ENCODE measurements around the gene CIAO1.
A peak's percentile ranks its signal among the peaks of the same experiment; 100 is the strongest.

Gene CIAO1

GRCh38 chr2:96315400-96316071 is 49.5 kb downstream of the CIAO1 start:
- Mint-ChIP-seq H3K27me3 (ENCODE audit: low read depth) (no peaks in the 10 kb centered on the region), H3K27ac (peak overlapping the region; percentile 90), H3K4me3 (peak overlapping the region; percentile 80), H3K9me3 (no peaks in the 10 kb centered on the region), H3K4me1 (ENCODE audit: low read depth) (peaks cover 42% of the 10 kb centered on the region), H3K36me3 (ENCODE audit: low read depth) (peaks cover 33% of the 10 kb centered on the region)
- DNase-seq (ENCODE audit: low spot score): no peak

DNA sequence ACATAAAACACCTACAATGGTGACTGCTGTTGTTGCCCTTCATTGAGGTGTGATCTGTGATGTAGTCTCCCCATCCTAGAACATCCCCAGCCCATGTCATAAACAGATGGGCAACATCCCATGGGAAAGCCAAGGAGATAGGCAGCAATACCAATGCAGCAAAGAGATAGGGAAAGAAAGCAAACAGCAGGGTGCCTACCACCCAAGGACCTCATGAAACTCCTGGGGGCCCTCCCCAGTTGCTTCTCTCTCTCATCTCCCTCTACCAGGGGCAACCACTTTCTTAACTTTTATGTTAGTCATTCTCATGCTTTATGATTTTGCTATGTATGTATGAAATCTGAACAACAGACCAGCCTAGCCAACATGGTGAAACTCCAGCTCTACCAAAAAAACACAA is 51.0 kb downstream of the CIAO1 start:
- DNase-seq (ENCODE audit: low spot score): no peak
- Mint-ChIP-seq H3K4me1 (ENCODE audit: low read depth) (peaks cover 45% of the 10 kb centered on the region), H3K9me3 (no peaks in the 10 kb centered on the region), H3K36me3 (ENCODE audit: low read depth) (peaks cover 31% of the 10 kb centered on the region), H3K4me3 (peak overlapping the region; percentile 4), H3K27me3 (ENCODE audit: low read depth) (no peaks in the 10 kb centered on the region), H3K27ac (peak overlapping the region; percentile 79)

- Mint-ChIP-seq H3K4me3 (peak overlapping the region; percentile 66), H3K36me3 (ENCODE audit: low read depth) (peaks cover 26% of the 10 kb centered on the region), H3K27ac (peak overlapping the region; percentile 79), H3K4me1 (ENCODE audit: low read depth) (peaks cover 41% of the 10 kb centered on the region), H3K9me3 (no peaks in the 10 kb centered on the region), H3K27me3 (ENCODE audit: low read depth) (no peaks in the 10 kb centered on the region)
- DNase-seq (ENCODE audit: low spot score): no peak
These were observed 51.6 kb downstream of the CIAO1 start for GRCh38 chr2:96317584-96317997.

- Mint-ChIP-seq H3K9me3 (no peaks in the 10 kb centered on the region), H3K4me1 (ENCODE audit: low read depth) (peaks cover 47% of the 10 kb centered on the region), H3K4me3 (peak overlapping the region; percentile 88), H3K27ac (peak overlapping the region; percentile 80), H3K36me3 (ENCODE audit: low read depth) (peaks cover 24% of the 10 kb centered on the region), H3K27me3 (ENCODE audit: low read depth) (no peaks in the 10 kb centered on the region)
- DNase-seq (ENCODE audit: low spot score): no peak
These were observed 52.7 kb downstream of the CIAO1 start for GRCh38 chr2:96318723-96319122.

- Mint-ChIP-seq H3K4me3 (peak overlapping the region; percentile 88), H3K36me3 (ENCODE audit: low read depth) (peaks cover 24% of the 10 kb centered on the region), H3K4me1 (ENCODE audit: low read depth) (peaks cover 50% of the 10 kb centered on the region), H3K27ac (peak overlapping the region; percentile 80), H3K9me3 (no peaks in the 10 kb centered on the region), H3K27me3 (ENCODE audit: low read depth) (no peaks in the 10 kb centered on the region)
- DNase-seq (ENCODE audit: low spot score): no peak
These were observed 53.4 kb downstream of the CIAO1 start for GRCh38 chr2:96319396-96319795.

GRCh38 chr2:96320326-96320725 is 54.3 kb downstream of the CIAO1 start:
- peak overlapping the region; percentile 88 for H3K4me3 Mint-ChIP-seq
- peaks cover 51% of the 10 kb centered on the region for H3K4me1 Mint-ChIP-seq (ENCODE audit: low read depth)
- H3K9me3 Mint-ChIP-seq: no peaks in the 10 kb centered on the region
- H3K27me3 Mint-ChIP-seq (ENCODE audit: low read depth): no peaks in the 10 kb centered on the region
- H3K36me3 Mint-ChIP-seq (ENCODE audit: low read depth): peaks cover 19% of the 10 kb centered on the region
- DNase-seq (ENCODE audit: low spot score): no peak
- H3K27ac Mint-ChIP-seq: peak overlapping the region; percentile 96

DNA sequence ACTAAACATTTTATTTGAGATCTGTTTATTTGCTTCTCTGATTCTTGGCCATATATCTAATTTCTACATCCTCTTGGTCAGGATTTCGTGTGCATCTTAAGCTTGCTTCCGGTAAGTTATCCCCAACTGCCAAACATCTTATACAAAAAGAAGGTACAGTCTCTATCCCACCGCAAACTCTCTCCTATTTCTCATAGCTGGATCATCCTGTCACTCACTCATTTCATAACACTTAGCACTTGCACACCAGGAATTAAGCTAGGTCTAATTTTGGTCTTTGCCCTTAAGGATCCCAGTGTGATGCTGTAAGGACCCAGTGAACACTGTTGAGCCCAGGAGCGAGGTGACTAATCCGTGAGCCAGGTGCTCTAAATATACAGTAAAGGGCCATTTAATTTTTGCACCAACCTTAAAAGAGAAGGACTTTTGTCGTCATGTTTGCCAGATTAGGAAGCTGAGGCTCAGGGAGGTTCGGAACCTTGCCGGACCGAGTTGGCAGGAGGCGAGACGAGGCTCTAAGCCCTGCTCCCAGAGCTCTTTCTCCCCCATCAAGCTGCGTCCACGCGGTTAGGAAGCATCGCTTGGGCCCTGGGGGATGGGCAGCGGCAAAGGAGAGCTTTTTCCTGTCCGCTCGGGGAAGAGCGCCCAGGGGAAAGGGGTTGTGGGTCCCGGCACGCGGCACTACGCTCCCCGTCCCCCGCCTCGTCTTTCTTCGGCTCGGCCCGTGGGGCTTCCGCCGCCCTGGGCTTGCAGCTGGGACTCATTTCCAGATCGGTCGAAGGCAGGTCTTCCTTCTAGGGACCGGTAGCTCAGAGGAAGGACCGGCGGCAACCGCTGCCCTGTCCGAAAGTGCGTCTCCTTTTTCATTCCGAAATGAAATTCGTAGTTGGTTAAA is 55.0 kb downstream of the CIAO1 start:
- H3K36me3 Mint-ChIP-seq (ENCODE audit: low read depth): peaks cover 19% of the 10 kb centered on the region
- H3K9me3 Mint-ChIP-seq: no peaks in the 10 kb centered on the region
- peak overlapping the region; percentile 88 for H3K4me3 Mint-ChIP-seq
- peak overlapping the region; percentile 96 for H3K27ac Mint-ChIP-seq
- peak; percentile 47 for DNase-seq (ENCODE audit: low spot score)
- H3K27me3 Mint-ChIP-seq (ENCODE audit: low read depth): no peaks in the 10 kb centered on the region
- H3K4me1 Mint-ChIP-seq (ENCODE audit: low read depth): peaks cover 51% of the 10 kb centered on the region

Data from T-helper 2 cell treated with Interferon-gamma antibody and Interleukin-4, amounts not matched to agents 5 μg/mL and 100 μg/mL, for 36 hours (primary cell).